NCI-H460 (cell line): ENCODE results near the gene CCDC117. TPM values are rescaled to one million over a fixed set of nuclear protein-coding genes. Genes with fewer than 3 reads are reported as not detected.

Experiments
- DNase-seq: peaks from one replicate; pipeline ENCODE4 v3.0.0-alpha.2; 2016; ENCODE audit warnings: low read depth; ENCODE audit errors: extremely low read depth
- total RNA-seq: library from RNA; depleted of rRNA; stranded (reverse); fragments of >200 nt; shearing (Covaris generic); gene quantifications from 2 replicates; pipeline ENCODE4 v1.2.3, GENCODE V29; 2014

CCDC117 gene
- total RNA-seq, 1 experiment from 2014 or later, result 21.5 TPM

DNA sequence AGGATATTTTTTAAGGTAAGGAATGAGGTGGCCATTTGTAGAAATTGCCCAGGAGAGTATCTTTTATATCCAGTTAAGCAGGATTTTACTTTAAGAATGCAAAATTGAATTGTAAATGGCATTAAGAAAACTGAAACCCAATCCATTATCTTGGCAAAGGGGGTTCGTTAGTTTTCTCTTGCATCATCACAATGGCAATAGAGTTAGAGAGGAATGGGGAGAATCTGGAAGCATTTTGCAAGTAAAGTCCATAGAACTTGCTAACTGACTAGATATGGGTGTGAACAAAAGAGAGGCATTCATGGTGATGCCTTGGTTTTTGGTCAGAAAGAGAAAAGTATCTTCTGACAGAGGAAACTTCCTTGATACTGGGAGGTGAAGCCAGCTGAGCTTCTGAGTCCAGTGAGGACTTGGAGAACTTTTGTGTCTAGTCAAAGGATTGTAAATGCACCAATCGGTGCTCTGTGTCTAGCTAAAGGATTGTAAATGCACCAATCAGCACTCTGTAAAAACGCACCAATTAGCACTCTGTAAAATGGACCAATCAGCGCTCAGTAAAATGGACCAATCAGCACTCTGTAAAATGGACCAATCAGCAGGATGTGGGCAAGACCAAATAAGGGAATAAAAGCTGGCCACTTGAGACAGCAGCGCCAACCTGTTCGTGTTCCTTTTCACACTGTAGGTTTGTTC is 3.6 kb upstream of the CCDC117 start:
- no peak for DNase-seq

DNA sequence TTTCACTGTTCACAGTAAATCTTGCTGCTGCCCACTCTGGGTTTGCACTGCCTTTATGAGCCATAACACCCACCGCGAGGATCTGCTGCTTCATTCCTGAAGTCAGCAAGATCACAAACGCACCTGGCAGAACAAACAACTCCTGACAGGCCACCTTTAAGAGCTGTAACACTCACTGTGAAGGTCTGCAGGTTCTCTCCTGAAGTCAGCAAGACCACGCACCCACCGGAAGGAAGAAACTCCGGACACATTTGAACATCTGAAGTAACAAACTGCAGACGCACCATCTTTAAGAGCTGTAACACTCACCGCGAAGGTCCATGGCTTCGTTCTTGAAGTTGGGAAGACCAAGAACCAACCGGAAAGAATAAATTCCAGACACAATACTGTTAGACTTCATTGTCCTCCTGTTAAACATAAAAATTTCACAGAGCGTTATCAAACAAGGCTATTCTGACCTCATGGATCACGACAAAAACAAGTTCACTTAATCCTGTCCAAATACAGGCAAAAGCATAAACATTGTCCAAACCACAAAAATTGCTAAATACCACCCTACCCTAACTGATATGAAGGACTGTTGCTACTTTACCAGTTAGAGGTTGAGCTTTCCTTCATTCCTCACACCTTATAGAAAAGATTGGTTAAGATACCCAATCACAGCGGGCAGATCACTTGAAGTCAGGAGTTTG is 3.0 kb upstream of the CCDC117 start:
- no peak for DNase-seq

DNA sequence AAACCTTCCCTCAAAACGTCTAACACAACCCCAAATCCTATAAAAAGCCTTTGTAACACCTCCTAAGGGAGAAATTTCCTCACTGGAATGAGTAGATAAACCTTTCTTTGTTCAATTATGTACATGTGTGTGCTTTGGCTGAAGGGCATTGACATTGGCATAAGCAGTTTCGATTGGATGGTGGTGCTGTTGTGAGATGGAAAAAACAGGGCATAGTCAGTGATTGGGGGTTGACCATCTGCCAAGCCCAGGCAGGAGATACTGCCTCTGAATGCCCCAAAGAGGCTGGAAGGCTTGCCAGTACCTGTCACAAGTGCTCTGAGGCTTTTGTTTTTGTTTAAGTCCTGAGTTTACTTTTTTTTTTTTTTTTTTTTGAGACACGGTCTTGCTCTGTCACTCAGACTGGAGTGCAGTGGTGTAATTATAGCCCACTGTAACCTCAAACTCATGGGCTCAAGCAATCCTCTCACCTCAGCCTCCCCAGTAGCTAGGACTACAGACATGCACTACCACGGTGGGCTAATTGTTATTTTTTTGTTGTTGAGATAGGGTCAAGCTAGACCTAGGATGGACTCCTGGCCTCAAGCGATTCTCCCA is 1.2 kb upstream of the CCDC117 start:
- no peak for DNase-seq

DNA sequence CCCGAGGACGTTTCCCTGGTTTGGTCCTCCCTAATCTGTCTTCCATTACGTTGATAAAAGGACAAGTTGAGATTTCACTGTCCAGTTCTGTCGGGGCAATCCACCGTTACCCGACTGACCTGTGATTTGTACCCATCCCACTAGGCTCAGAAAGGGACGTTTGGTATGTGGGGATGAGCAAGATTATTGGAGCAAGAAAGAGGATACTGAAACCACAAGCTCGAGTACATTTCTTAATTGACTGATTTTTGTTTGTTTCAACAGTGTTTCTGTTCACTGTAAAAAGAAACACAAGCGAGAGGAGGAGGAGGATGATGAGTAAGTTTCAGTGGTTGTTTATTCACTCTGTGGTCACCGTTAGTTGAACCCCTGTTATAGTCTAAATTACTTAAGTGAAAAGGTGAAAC is 969 bp downstream of the CCDC117 start:
- no peak for DNase-seq

DNA sequence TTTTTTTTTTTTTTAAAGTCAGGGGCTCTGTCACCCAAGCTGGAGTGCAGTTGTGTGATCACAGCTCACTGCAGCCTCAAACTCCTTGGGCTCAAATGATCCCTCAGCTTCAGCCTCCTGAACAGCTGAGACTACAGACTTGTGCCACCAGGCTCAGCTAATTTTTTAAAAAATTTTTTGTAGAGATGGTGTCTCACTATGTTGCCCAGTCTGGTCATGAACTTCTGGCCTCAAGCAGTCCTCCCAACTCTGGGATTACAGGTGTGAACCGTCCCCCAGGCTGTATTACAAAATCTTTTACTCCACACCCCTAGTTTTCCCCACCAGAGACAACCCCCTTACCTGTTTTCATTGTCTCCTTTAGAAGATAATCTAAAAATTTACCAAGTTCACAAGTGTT is 1.9 kb downstream of the CCDC117 start:
- DNase-seq, result no peak

DNA sequence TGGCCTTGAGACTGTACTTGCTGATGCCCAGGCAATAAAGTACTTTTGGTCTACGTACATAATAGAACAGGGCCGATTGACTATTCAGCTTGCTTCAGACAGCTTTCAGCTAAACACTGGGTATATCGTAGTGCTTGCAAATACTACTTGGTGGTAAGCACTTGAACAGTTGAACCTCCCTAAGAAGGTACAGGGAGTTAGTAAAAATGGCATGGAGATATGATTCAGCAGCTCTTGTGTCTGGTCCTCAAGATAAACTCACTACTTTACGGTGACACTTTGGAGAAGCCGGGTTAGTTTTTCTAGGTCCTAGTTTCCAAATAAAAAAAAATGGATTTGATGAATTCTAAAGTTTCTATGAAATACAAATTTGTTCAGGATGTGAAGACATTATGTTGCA is 7.3 kb downstream of the CCDC117 start:
- DNase-seq, result no peak

DNA sequence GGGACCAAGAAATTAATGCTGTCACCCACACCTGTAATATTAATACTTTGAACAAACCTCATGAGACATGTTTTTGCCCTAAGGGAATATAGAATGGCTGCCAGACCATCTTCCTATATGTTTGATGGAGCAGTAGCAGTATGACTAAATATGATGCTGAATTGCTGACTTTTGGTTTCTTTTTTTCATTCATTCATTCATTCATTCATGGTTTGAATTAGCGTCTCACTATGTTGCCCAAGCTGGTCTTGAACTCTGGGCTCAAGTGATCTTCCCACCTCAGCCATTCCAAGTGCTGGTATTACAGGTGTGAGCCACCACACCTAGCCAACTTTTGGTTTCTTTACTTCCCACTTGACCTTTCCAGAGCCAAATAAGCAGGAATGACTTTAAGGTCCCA is 7.8 kb downstream of the CCDC117 start:
- no peak for DNase-seq

DNA sequence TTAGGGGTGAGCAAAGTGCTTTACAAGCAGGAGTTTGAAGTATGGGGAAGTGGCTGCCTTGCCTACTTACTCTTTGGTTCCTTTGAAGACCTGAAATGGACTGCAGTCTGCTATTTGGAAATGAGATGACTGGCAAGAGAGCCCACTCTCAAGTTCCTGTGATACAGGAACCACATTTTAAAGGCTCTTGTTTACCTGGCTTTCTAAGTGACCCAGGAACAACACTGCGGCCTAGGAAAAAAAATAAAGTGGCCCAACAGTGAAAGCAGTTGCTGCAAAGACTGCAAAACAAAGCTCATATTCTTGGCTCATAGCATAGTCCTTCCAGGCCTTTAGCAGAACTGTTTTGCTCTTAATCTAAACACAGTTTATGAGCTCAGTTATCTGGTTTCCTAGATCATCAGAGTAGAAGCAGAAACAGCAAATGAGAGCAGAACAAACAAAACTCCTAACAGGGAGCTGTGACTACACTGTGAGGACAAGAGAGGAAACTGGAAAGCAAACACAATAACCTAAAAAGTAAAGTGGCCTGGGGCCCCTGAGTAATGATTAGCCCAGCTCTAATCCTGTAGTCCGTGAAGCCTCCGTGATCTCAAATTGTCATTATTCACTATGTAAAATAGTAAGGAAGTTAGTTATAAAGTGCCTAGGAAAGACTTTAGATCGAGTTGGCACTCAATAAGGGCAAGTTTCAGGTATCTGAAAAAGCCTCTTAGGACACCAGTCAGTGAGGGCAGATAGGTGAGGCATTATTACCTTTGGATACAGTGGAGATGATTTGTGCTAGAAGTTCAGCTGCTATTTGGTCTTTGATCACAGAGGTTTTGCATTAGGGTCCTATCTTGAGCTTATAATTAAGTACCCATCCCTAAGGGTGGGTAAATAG is 11.5 kb downstream of the CCDC117 start:
- DNase-seq, result no peak

GRCh38 chr22:28788601-28789000 is 16.1 kb downstream of the CCDC117 start:
- DNase-seq, result no peak

GRCh38 chr22:28791124-28791523 is 18.6 kb downstream of the CCDC117 start:
- no peak for DNase-seq

GRCh38 chr22:28791841-28792490 is 19.5 kb downstream of the CCDC117 start:
- DNase-seq, result no peak

DNA sequence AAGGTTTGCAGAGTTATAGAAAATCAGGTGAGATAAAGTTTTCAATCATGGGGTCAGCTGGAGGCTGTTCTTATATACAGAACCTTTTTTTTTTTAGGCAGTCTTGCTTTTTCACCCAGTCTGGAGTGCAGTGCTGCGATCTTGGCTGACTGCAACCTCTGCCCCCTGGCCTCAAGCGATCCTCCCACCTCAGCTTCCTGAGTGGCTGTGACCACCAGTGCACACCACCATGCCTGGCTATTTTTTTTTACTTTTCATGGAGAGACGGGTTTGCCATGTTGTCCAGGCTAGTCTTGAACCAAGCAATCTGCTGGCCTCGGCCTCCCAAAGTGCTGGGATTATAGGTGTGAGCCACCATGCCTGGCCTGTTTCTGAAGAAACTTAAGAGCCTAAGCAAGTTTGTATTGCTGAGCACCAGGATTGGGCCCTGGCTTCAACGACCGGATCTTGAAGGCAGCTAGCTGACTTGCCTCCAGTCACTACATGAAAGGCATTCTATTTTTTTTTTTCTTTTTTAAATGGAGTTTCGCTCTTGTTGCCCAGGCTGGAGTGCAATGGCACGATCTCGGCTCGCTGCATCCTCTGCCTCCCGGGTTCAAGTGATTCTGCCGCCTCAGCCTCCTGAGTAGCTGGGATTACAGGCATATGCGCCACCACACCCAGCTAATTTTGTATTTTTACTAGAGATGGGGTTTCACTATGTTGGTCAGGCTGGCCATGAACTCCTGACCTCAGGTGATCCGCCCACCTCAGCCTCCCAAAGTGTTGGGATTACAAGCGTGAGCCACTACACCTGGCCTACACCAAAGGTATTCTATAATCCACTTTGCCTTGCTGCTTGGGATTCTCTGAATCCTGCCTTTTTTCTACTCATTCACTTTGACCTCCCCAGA is 20.2 kb downstream of the CCDC117 start:
- DNase-seq, result no peak

GRCh38 chr22:28793976-28794584 is 21.6 kb downstream of the CCDC117 start:
- DNase-seq, result no peak

DNA sequence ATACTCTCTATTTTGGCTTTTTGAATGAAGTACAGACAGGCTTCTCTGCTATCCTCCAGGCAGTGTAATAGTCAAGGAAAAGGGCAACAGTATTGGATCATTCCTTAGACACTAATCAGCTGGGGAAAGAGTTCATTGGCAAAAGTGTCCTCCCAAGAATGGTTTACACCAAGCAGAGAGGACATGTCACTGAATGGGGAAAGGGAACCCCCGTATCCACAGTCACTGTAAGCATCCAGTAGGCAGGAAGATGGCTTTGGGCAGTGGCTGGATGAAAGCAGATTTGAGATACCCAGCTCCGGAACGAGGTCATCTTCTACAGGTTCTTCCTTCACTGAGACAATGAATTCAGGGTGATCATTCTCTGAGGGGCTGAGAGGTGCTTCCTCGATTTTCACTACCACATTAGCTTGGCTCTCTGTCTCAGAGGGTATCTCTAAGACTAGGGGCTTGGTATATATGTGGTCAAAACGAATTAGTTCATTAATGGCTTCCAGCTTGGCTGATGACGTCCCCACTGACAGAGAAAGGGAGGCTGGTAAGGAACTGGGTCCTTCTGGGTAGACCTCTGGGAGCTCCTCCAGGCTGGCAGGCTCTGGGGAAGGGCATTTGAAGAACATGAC is 22.7 kb downstream of the CCDC117 start:
- DNase-seq, result no peak

DNA sequence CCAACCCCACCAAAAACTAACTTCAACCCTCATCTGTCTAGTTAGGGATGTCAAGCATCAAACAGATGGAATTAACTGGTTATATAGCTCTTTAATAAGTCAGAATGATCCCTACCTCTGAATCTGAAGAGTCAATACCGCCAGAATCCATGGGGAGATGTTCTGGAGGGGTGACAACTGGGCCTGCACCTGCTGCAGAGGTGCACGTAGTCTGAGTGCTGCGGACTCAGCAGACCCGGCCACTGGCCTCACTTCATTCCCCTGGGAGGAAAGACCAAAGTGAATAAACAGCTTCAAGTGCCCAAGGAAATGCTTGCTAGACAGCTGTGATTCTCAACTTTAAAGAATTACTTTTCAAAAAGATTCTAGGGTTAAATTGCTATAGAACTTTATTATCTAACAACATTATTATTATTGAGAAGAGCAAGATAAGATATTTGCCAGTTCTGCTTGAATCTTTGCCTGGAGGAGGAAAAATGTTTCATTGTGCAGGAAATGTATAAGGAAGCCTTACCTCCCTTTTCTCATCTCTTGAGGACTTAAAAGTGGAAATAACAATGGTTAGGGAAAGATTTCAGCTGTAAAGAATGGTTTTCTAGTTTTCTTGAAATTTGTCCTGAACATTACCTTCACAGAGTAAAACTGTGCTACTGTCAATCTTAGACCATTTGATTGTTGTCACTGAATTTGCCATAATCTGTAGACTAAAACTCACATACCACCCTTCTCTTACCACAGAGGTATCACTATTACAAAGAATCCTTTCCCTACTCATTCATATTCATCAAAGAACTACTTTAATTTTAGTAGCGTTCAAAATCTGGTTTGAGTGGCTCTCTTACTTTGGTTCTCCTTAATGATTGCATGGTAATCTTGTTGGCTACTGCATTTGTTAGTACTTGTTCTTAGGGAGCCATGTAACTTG is 23.7 kb downstream of the CCDC117 start:
- no peak for DNase-seq

- peak; percentile 93 for DNase-seq
Observed at GRCh38 chr22:28798810-28799605, 26.5 kb downstream of the CCDC117 start.
